Activated CD4-positive, alpha-beta T cell treated with anti-CD3 and anti-CD28 coated beads for 4 hours (primary cell): ENCODE data around the gene NFATC2.
"Not testable (repeated sequence)": the region's sequence is repeated elsewhere in the genome, so short reads cannot be mapped to it uniquely, and the experiment has no call there.

Experiments
- DNase-seq, 2 donors: peaks; one replicate each; pipeline ENCODE4 v3.0.0-alpha.2; 2020

NFATC2 gene

DNA sequence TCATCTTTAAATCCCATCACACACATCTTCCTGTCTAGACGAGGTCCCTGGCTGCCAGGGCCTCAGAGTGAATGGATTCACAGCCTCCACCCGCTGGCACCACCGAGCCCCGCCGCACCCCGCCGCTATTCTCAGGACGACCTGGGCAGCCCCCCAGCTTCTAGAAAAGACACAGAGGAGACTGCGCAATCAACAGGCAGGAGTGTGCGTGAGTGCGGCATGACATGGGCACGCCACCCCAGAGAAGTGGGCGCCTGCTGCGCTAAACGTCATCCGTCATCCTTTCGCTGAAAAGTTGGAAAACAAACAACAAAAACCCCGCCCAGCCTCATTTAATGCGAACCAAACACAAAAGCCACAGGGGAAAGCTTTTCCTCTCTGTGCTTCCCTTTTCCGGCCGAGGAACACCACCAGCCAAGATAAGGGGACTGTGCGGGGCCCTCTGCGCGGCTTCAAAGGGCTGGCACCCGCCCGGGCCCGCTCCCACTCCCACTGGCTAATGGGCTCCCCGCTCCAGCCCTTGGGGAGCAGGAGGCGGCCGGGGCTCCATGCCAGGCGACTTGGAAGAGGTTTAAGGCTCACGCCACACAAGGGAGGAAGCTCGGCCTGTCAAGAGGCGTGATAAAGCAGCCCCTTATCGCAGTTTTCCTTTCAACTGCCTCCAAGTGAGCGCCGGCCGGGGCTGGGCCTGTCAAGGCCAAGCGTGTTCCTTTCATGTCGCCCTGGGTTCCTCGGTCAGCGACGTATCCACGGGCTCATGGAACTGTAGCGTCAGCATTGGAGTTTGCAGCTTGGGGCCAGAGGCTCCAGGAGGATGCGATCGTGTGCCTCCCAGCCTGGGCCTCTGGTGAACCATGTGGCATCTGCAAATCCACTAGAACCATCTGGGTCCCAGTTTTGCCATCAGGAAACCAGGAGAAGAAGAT, 50.1 kb downstream of the NFATC2 start:
- no peak for DNase-seq

DNA sequence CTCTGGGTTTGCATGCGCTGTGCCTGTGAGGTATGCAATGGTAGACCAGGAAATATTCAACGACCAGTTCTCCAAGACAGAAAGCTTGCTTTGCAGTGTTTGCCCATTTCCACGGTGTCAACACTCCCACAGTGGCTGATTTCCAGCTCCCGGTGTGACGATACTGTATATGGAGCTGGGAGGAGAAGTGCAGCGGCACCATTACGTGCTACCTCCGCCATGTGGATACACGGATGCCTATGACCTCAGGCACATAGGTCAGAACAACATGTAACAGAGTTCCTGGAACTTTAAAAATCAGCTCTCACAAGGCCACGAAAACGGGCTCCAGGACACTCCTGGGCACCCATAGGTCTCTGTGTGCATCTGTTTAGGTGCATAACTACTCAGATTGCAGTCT, 51.1 kb downstream of the NFATC2 start:
- DNase-seq, result no peak

DNA sequence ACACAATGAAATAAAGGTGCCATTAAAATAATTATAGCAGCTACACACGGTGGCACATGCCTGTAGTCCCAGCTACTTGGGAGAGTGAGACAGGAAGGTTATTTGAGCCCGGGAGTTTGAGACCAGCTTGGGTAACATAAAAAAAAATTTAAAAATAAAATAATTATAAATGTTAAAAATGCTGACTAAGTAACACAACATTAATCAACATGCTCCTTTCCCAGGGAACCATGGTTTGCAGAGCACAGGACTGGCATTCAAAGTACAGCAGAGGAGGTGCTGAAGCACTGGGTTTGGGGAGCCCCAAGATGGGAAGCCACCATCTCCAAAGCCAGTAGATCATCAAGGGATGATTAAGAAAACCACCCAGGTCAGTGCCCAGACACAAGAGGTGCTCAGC, 51.9 kb downstream of the NFATC2 start:
- no peak for DNase-seq

DNA sequence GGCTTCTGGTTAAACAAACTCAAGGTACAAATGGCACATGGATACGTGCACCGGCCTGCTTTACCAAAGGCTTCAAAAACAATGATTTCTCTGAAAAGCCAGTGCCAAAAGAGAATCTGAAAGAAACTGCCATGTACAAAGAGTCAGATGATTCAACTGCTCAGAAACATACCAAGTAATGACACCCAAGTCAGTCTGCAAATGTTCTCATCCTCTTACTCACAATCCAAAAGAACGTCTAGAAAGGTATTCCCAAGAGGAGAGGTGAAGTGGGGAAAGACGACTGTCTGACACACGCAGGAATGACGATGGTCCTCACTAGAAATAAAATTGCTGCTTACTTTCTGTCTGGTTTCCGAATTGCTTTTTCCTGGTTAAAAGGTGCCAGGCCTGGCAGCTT, 52.9 kb downstream of the NFATC2 start:
- DNase-seq, result no peak

DNA sequence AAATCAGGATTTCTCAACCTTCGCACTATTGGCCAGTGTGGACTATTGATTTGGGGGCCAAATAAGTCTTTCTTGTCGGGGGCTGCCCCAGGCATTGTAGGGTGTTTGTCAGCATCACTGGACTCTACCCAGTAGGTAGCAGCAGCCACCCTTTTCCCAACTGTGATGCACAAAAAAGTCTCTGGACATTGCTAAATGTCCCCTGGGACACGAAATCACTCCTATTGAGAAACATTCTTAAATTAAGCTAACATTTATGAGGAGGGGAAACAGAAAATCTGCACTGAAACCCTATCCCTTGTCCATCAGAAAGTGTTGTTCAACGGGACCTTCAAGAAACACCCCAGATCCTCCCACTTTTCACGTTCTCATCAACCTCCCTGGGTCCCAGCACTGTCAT, 54.2 kb downstream of the NFATC2 start:
- no peak for DNase-seq

DNA sequence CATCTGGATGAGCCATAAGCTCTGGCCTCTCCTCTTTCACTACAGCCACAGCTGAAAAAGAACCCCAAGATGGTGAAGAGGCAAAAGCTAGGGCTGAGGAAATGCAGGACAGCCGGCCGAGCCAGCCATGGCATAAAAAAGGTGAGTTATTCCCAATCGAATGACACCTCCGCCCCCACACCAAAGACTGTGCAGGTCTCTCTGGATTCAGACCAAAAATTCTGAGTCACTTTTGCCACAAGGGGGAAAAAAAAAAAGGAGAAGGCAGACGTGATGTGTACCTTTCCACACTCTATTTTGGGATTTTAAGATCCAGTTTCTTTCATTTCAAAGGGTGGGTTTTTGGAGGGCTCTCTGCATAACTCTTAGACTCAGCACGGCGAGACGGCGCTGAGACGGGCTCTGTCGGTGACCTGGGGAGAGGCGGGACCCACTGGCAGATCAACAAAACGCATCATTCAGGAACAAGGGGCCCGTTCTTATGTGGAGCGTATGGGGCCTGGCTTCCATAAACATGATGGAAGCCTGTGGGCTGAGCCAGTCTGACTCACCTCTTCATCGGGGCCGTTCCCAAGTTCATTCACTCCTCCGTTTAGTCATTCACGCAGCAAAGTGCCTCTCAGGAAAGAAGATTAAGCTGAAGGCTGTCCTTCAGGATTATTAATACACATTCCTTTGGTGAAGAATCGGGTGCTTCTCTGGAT, 54.8 kb downstream of the NFATC2 start:
- no peak for DNase-seq

DNA sequence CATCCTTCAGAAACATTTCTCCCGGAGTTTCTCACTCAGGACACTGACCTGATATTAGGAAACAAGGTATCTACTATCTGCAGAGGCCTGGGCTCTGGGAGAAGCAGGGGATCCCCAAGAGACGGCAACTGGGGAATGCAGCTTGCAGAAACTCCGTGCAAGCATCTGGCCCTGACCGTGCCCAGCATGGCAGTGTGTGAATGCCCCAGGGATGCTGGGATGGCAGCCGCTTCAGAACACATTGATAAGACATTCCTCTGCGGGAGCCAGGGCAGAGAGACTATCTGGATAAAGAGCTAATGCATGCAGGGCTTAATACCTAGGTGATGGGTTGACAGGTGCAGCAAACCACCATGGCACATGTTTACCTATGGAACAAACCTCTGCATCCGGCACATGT, 55.4 kb downstream of the NFATC2 start:
- DNase-seq, result no peak

DNA sequence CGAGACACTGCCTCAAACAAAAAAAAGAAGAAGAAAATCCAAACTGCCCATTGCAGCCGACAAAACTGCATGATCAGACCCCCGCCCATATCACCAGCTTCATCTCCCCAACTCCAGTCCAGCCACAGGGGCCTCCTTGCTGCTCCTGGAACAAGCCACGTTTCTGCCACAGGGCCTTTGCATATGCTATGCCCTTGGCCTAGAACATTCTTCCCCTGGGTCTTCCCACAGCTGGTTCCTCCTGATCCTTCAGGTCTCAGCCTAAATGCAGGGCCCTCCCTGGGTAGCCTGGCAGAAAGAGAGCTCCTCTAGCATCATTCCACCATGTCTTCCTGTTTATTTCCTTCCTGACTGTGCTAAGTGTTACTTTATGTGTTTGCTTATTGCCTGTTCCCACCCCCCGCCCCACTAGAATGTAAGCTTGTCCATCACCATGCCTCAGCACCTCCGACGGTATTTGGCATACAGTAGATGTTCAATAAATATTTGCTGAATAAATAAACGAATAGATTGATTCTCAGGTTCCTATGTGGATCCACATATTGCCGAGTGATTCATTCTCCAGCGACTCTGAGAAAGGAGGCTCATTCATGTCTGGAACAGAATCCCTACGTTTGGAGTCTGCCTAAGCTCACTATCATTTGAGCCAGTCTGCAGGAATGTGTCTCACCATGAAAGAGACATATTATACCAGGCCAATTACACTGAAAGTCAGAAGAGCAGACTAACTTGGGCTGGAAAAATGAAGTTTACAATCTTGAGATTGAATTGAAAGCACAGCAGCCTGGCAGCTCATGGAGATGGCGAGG, 56.1 kb downstream of the NFATC2 start:
- DNase-seq, result no peak

DNA sequence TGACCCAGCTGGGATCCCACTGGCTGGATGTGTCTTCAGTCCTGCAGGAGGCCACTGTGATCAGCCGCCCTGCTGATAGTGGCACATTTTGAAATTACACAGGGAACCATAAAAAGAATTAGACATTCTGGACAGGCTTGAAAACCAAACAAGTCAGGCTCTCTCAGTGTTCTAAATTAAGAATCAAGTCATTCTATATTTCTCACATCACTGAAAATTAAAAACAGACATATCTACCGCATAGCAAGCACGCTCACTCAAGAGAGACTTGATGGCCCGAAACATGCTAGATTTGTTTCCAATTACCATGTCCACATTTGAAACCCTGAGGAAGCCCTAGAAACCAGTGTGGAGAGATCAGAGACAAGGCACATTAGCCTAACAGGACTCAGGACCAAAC, 57.7 kb downstream of the NFATC2 start:
- no peak for DNase-seq

DNA sequence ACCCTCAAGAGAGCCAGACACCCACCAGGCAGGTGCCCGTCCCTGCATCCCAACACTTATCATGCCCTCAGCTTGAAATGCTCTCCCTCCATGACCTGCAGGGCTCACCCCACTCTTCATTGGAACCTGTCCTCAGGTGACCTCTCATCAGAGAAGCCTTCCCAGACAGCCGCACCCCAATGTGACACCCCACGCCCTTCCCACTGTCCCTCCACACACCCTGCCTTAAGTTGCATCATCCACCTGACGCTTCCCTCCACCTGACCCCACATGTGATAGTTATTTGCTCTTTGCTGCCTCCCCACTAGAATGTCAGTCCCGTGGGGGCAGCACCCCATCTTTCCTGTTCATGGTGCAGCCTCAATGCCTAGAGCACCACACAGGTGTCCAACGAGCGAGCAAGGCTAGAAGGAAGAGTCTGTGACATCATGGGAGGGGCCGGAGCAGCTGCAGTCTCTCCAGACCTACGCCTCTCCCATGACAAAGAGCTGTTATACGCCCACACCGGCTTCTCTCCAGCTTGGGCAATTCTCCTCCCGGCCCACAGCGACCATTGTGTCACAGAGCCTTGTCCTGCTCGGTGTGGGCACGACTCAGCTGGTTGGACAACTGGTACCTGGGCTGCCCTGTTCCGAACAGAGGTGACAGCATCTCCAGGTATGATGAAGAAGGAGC, 58.2 kb downstream of the NFATC2 start:
- no peak for DNase-seq

DNA sequence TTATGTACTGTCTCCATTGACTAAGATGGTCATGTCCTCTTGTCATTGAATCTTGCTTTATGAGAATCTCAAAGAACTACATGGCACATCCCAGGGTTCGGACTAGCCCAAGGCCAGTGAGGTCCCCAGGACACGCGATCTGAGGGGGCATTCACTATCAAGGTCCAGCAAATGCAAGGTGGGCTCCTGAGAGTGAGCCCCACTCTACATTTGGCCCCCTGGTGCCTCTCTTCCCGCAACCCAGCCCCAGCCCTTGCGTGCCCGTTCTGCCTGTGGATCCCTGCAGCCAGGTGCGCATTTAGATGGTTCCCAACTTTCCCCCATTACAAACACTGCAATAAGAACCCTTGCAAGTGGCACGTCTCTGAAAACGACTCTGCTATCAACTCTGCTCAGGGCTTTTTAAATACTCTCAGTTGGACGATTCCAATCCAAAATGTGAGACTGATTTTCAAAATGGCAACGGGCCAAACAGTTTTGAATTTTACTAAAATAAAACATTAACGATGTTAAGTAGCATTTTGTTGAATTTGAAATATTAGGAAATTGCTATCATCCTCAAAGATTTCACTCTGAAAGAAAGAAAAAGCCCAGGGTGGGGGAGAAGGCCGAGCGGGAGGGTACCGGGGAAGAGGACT, 59.6 kb downstream of the NFATC2 start:
- DNase-seq, result no peak

DNA sequence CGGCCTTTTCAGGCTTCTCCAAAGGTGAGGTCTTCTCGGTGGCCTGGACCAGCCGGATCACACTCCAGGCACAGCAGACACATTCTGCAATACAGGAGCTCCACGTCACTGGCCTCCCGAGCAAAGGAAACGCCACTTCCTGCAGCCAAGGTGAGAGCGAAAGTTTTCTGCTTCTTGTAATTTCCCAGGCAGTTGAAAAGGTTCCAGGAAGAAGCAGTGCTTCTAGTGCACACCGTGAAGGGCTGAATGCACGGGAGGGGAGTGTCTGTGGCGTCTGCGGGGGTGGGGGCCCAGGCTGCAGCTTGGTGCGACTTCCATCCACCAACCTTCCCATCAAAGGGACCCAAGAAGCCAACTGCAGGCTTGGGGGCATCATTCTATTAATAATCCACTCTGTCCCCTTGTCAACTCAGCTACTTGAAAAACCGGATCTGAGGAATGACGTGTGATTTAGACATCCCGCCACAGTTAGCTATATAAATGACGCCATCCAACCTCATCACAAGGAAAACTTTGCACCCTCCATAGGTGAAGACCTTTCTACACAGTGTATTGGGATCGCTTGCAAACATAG, 61.1 kb downstream of the NFATC2 start:
- peak; percentile 59 to 63 for DNase-seq

DNA sequence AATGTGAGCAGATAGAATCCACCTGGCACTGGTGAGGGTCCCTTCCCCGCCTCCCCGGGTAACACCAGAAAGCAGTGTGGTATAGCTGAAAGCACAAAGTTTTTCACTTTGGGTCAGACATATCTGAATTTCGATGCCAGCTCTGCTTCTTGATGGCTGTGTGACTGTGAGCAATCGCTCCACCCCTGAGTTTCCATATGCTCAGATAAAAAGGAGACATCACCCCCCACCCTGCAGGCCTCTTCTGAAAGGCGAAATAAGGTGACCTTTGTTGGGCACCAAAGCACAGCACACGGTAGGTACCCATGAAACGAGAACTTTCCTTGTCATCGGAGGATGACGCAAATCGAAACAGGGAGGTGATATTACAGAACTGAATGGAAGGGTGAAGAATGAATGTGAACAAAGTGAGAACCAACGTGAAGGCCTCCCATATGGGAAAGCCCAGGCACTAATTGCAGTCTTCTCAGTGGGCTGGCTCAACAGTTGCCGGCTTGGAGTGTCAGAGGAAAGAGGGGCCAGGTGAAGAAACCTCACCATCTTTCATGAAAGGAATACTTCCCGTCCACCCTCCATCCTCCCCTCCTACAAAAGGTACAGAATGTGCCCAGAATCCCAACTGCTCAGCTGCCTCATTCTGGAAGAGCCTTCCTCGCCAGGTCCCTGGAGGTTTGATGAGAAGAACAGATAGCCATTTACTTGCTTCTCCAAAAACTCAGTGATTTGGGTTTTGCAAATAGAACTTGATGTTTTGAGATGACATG, 61.8 kb downstream of the NFATC2 start:
- peak; percentile 55 to 61 for DNase-seq

DNA sequence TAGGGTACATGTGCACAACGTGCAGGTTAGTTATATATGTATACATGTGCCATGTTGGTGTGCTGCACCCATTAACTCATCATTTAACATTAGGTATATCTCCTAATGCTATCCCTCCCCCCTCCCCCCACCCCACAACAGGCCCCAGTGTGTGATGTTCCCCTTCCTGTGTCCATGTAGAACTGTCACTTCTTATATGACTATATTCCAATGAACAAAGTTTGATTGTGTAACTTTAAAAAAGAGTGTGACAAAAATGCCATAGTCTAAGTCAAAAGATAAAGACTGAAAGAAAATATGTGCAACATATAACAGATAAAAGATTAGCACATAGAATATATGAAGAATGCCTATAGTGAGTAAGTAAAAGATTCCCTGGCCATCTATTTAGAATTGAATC, 66.4 kb downstream of the NFATC2 start:
- DNase-seq, result not testable (repeated sequence)

DNA sequence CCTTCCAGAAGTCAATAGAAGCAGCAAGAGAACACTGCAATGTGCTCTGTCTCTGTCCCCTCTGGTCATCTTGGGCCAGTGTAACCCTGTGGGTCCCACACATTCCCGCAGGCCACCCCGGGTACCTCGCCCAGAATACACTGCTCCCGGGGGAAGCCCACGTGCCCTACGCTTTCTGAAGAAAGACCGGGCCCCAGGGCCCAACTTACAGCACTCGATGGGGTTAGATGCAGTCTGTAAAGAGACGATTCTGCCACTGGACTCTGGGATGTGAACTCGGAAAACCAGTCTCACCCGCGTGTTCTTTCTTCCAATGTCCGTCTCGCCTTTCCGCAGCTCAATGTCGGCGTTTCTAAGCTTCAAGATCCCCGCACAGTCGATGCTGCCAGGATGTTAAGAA, 68.7 kb downstream of the NFATC2 start:
- no peak for DNase-seq

DNA sequence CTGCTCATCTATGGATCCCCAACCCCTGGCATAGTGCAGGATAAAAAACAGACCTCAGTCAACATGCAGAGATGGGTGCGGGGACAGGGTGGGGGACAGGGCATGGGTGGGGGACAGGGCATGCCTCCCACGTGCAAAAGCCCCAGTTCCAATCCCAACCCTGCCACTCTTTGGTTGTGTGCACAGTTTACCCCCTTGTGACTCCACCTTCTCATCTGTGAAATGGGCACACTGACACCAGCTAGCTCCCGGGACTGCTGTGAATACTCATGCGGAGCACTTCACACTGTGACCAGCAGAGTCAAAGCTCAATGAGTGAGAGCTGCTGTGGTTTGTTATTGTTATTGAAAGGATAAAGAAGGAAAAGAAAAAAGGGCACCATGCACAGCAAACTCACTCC, 69.3 kb downstream of the NFATC2 start:
- DNase-seq, result no peak

DNA sequence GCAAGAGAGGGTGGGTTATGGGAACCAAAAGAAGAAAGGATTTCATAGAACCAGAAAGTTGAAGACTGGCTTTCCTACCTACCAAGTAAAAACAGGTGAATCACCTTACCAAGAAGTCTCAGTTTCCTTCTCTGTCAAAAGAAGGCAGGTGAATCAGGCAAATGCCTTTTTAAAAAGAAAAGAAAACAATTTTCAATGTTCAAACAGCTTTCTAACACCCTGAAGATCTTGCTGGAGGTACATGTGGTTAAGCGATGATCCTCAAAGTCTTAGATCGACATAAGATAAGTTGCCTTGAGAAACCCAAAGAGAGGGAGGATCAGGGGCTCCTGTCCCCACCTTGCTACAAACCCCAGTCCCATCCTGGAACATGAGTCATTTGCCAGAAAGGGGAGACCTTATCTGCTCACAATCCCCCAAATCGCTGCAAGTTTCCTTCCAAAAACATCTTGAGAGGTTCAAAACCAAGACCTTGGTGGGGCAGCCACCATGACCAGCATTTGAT, 71.6 kb downstream of the NFATC2 start:
- DNase-seq, result no peak

DNA sequence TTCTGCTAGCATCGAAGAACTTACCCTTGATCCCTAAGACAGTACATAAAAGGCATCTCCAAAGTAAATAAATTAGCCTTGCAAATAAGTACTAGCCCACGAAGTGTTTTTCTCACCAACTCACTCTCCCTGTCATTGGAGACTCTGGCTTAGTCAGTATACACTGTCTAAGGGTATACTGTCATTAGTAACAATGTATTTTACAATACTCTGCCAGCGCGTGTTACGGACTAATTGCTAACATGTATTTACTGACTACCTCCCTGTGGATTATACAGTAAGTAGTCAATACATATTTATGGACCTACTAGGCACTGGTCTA, 72.1 kb downstream of the NFATC2 start:
- no peak for DNase-seq

DNA sequence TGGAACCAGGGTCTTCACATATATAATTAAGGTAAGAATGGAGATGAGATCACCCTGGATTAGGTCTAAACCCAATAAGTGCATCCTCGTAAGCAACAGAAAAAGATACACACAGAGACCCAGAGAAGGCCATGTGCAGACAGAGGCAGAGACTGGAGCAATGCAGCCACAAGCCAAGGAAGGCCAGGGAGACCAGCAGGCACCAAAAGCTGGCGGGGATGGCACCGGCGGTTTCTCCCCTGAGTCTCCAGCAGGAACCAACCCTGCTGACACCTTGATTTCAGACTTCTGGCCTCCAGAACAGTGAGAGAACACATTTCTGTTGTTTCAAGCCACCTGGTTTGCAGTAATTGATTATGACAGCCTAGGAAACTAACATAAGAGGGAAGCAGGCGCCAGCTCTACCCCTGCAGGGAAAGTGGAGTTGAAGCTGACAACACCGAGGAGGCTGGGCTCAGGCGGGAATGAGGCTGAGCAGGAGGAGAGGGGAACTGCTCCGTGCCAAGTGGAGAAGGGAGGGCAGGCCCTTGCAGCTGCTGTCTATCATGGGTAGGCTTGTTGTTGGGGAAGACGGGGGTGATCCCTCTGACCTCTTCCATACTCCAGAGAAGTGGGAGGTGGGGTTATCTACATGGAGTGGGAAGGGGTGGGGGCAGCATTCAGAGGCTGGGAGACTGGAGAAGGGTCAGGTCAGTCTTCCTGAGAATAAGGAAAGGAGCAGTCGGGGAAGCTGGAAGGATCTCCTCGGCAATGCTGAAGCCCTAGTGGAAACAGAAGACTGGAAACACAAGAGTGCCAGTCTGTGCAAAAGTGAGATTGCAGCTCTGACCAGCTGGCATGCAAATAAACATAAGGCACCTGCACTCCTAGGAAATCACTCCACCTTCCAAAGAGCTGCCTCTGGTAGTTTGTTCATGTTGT, 72.7 kb downstream of the NFATC2 start:
- no peak for DNase-seq

DNA sequence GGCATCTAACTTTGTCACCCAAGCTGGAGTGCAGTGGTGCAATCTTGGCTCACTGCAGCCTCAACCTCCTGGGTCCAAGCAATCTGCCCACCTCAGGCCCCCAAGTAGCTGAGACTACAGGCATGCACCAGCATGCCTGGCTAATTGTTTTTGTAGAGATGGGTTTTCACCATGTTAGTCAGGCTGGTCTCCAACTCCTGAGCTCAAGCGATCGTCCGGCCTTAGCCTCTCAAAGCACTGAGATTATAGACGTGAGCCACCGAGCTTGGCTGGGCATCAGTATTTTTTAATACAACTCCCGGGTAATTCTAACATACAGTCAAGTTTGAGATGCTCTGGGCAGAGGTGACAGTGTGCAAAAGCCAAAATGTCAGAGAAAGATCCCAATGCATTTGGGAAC, 73.5 kb downstream of the NFATC2 start:
- DNase-seq, result no peak
